TTC549 (cell line): ENCODE data around the gene DUSP14.

Experiments
- FAIRE-seq: peaks from 2 replicates; lab custom pipeline; 2012; peaks lifted over from hg19 to GRCh38; lab: Jason Lieb, UNC

DUSP14 gene

GRCh38 chr17:37517881-37518280 lies 28.2 kb downstream of the DUSP14 start:
- FAIRE-seq: no peak

- no peak for FAIRE-seq
Measured at GRCh38 chr17:37518826-37519225, 29.1 kb downstream of the DUSP14 start.

- FAIRE-seq: no peak
Measured at GRCh38 chr17:37519251-37519985, 29.7 kb downstream of the DUSP14 start.

- no peak for FAIRE-seq
Measured at GRCh38 chr17:37520174-37520573, 30.5 kb downstream of the DUSP14 start.

GRCh38 chr17:37521821-37522220 lies 32.1 kb downstream of the DUSP14 start:
- FAIRE-seq: no peak

GRCh38 chr17:37523715-37524219 lies 34.1 kb downstream of the DUSP14 start:
- FAIRE-seq: no peak

GRCh38 chr17:37527249-37527851 lies 37.7 kb downstream of the DUSP14 start:
- no peak for FAIRE-seq

GRCh38 chr17:37530420-37530819 lies 40.7 kb downstream of the DUSP14 start:
- FAIRE-seq: no peak

GRCh38 chr17:37532756-37533155 lies 43.1 kb downstream of the DUSP14 start:
- FAIRE-seq: no peak

GRCh38 chr17:37535906-37536305 lies 46.2 kb downstream of the DUSP14 start:
- FAIRE-seq: no peak

GRCh38 chr17:37538981-37539659 lies 49.4 kb downstream of the DUSP14 start:
- no peak for FAIRE-seq

- no peak for FAIRE-seq
Measured at GRCh38 chr17:37541880-37542660, 52.4 kb downstream of the DUSP14 start.

GRCh38 chr17:37543637-37544052 lies 54.0 kb downstream of the DUSP14 start:
- FAIRE-seq: no peak

- FAIRE-seq: no peak
Measured at GRCh38 chr17:37545486-37545885, 55.8 kb downstream of the DUSP14 start.

- no peak for FAIRE-seq
Measured at GRCh38 chr17:37546302-37546701, 56.6 kb downstream of the DUSP14 start.

GRCh38 chr17:37547986-37548385 lies 58.3 kb downstream of the DUSP14 start:
- no peak for FAIRE-seq

GRCh38 chr17:37551788-37552187 lies 62.1 kb downstream of the DUSP14 start:
- FAIRE-seq: no peak

- no peak for FAIRE-seq
Measured at GRCh38 chr17:37553401-37553966, 63.8 kb downstream of the DUSP14 start.

- no peak for FAIRE-seq
Measured at GRCh38 chr17:37555386-37555785, 65.7 kb downstream of the DUSP14 start.

- no peak for FAIRE-seq
Measured at GRCh38 chr17:37557482-37557881, 67.8 kb downstream of the DUSP14 start.

GRCh38 chr17:37558299-37558698 lies 68.6 kb downstream of the DUSP14 start:
- FAIRE-seq: no peak
